CD4-positive, alpha-beta T cell treated with Interleukin-10 for 1 hour (primary cell): ENCODE results near the gene SEMA5A.

Experiments used
- DNase-seq: peaks from one replicate; pipeline ENCODE4 v3.0.0-alpha.2; 2020

The SEMA5A gene

DNA sequence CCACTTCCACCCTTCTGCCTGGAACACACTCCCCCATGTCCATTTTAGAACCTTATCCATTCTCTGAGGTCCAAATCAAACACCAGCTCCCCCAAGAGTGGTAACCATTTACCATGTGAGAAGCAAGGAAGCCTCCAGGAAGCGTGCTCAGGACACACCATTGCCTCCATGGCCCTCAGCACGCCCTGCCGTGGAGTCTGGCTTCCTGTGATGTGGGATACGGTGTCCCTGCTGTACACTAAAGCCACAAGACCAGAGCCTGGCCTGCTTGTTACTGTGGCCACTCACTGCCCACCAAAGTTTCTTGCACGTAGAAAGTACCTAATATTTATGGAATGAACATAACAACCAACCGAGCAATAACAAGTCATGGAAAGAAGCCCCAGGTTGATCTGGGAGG lies 151.7 kb downstream of the SEMA5A start:
- DNase-seq: no peak

DNA sequence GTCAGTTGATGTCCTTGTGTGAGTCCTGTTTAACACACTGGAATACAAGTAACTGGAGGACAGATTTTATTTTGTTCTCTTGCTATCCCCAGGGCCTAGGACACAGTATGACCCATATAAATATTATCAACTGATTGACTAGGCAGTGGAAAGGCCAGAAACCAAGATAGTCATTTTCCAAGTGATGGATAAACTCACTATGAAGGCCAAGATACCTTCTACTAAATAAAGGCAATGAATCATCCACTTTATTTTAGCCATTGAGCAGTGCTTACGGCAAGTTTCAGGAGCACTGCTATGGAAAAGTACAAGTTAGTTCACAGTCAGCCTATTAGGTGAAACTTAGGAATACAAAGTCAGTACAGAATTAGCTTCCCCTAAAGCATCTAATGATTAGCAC lies 153.2 kb downstream of the SEMA5A start:
- no peak for DNase-seq

DNA sequence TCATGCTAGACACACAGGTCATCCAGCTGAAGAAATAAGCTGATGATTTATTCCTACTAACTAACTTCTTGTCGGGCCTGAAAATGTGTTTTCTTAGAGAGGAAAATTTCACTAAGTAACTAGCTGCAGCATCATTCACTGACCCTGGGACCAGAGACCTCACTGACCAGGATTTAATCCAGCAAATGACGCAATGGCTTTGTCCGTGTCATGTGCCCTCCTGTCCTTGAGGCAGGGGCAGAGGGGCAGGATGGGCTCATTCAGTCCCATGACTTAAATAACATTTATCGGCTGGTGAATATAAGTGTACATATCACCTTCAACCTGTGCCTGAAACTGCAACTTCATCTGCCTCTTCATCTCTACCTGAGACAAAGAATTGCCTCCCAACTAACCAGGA lies 154.8 kb downstream of the SEMA5A start:
- no peak for DNase-seq

DNA sequence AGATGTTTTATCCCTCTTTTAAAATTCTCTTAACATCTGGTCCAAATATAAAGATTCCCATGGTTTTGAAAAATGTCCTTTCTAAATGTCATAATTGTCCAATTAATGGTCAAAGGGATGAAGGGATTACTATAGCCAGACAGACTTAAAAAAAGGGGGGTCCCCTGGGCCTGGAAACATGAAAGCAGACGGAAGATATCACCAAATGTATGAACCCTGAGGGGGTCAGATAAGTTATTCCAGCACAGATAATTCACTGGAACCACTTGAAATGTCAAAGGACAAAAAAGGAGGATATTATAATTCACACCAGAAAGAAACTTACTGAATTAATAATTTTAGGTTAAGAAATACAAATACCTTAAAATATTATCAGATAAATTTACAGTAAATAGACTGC lies 155.8 kb downstream of the SEMA5A start:
- DNase-seq: no peak

DNA sequence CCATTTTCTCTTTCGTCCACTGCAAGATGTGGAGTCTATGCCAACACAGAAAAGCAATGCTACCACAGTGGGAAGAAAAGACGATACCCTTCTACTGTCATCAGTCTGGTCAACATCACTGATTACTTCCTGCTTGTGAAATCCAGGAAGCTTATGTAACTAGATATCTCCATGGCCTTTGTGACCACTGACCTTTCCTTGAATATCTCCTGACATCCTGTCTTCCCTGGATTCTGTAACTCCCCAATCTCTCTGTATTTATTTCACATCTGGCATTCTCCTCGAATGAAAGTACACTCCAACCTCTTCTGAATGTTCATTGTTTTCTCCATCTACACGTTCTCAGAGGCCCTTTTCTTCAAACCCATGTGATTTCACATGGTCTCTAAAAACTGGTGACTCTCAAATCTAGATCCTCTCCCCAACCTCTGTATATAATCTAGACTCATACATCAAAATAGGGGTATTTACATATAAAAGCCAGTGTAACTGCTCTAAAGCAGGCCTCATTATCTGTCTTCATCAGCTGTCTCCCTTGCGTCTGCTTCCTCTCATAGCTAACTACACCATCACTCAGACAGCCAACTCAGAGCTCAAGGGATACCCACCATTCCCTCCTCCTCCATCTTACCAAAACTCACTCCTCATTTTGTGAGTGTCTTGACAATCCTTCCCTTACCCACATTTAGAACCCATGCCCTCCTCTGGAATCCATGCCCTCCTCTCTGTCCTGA lies 156.8 kb downstream of the SEMA5A start:
- DNase-seq: no peak

- no peak for DNase-seq
Observed at GRCh38 chr5:9387879-9388278, 158.0 kb downstream of the SEMA5A start.

DNA sequence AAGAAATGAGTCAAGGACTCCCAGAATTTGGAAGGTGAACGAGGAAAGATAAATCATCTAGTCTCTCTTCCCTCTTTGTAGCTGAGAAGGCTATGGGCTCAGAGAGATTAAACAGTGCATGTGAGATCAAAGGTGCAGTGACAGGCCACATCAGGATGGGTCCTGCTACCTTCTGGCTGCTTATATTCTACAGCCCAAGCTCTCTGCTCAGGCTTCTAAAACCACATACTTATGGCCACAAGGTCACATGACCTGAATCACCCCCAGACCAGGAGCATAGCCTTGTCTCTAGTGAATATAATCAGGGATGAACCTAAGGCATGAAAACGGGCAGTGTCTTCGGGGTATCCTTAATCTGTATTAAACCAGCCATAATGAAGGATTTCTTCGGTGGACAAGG lies 158.9 kb downstream of the SEMA5A start:
- no peak for DNase-seq

- no peak for DNase-seq
Observed at GRCh38 chr5:9382522-9382921, 163.4 kb downstream of the SEMA5A start.

- DNase-seq: no peak
Observed at GRCh38 chr5:9381464-9381863, 164.4 kb downstream of the SEMA5A start.

DNA sequence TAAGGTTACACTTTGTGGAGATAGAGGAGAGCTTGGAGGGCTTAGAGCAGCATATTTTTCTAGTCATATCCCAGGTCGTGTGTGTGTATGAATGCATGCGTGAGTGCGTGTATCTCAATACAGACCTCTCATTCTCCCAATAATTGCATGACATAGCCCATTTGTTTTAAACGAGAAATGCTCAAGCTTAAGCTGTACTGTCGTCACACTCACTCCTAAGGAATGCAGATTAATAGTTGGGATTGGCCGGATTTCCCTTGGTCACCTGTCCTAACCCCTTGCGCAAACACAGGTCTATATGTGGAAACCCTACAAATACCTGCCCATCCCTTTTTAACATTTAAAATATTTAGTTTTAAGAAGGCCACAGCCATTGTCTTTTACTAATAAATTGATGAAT lies 165.8 kb downstream of the SEMA5A start:
- DNase-seq: no peak

- DNase-seq: no peak
Observed at GRCh38 chr5:9376363-9377117, 169.3 kb downstream of the SEMA5A start.

DNA sequence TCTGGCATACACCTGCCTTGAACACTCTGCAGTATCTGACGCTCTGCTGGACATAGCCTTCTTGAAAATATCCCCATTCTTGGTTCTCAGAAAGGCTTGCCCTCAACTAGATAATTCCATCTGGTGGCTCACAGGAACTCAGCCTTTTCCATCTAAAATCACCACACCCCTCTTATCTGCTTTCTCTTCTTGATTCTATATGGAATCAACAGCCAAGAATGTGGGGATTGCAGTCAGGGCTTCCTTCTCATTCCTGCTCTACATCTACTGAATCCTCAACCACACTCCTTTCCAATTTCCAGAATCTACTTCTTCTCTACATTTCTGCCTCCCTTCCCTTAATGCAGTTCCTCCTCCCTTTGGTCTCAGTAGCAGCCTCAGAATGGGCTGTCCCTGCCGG lies 170.1 kb downstream of the SEMA5A start:
- DNase-seq: no peak

- no peak for DNase-seq
Observed at GRCh38 chr5:9374025-9374424, 171.8 kb downstream of the SEMA5A start.

DNA sequence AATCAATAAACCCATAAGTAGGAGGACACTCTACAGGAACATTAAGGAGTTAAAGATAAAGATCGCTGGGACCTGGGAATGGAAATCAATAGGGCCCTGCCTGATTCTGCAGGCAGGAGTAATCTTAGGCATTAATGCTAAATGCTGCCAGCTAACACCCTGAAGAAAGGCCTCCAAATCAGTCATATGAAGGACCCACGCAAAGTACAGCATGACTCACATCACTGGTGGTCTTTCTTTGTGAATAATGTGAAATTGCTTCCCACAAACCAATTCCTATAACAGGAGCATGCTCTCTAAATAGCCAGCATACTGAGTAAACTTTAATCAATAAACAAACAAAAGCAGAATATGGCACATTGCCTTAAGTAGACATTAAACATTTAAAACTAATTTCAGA lies 172.3 kb downstream of the SEMA5A start:
- DNase-seq: no peak

DNA sequence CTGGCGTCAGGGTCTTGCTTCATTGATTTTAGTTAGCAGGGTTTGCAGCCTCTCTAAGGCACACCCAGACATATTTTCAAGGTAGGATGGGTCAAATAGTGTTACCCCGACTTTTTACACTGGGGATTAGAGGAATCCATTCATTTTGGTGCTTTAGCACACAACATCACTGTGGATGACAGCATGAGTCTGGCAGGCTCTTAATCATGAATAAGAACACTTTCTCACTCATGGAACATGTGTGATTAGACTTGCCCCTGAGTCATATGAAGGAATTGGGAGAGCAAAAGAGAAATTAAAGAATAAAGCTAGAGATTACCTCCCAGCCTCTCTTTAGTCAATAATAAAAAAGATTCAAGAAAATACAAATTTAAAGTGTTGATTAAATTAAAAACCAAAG lies 175.6 kb downstream of the SEMA5A start:
- DNase-seq: no peak

GRCh38 chr5:9365512-9365911 lies 180.4 kb downstream of the SEMA5A start:
- DNase-seq: no peak

DNA sequence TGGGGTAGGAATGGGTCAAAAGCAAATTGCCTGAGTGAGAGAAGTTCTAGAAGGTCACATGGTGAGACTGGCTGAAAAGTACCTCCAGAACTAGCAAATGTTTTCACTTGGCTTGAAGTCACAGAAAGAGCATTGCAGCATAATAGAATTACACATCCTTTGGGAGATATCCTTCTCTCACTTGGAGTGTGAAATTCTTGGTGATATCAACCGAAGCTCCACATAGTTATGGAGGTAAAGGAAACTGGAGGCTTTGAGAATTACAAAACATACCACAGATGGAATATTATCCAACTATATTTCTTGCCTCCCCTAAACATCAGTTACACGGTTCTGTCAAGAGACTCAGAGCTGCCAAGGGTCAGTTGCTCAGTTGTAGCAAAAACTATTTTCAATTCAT lies 182.4 kb downstream of the SEMA5A start:
- DNase-seq: no peak

GRCh38 chr5:9363026-9363425 lies 182.8 kb downstream of the SEMA5A start:
- DNase-seq: no peak

GRCh38 chr5:9362600-9362999 lies 183.3 kb downstream of the SEMA5A start:
- DNase-seq: no peak

DNA sequence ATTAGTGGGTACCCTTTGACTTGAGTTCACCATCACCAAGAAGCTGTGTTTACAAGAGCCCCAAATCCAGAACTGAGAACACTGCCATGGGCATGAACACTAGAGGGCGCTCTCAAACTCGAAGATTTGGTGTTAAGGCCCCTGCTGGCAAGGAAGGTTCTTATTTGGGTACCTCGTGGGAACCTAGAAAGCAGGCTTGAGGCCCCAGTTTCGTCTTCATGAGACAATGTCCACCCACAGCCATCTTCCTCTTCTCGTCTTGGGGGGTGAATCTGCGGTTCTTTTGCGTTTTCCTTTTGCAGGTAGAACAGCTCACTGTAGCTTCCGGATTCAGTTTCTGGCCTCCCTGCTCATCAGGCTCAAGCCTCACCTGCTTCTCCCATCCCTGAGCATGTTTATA lies 184.0 kb downstream of the SEMA5A start:
- peak; percentile 48 for DNase-seq

- no peak for DNase-seq
Observed at GRCh38 chr5:9358961-9359685, 186.8 kb downstream of the SEMA5A start.

GRCh38 chr5:9356351-9356825 lies 189.5 kb downstream of the SEMA5A start:
- no peak for DNase-seq

DNA sequence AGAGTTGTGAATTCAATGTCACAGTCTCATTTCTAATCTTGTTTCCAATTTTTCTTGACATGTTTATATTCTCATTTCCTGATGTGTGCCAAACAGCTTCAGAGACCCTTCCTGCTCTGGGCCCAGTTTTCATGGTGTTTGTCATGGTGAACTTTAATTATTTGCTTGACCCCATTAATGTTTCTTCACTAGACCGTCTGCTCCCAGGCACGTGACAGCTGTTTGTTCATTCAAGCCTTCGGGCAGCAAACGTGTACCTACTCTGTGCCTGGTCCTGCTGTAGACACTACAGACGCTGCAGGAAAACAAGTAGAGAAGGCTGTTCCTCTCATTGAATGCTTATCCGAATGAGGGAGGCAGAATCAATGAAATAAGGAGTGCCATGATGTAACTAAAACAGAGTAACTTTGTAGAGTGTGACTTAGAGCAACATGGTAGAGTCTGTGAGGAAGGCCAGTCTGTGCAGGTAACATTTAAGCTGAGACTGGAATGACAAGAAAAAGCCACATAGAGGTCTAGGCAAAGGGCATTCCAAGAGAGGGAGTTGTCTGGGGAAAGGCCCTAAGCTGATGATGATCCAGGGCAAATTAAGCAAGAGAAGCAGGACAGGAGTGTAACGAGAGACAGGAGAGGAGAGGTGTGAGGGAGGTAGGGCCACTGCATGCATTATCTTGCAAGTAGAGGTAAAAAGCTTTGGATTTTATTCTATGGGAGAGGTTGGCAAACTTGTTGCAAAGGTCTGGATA lies 191.4 kb downstream of the SEMA5A start:
- DNase-seq: no peak
